Ishikawa (cell line): ENCODE data around the gene ANKRD13A.

Experiments
- CREB1 ChIP-seq: IDR thresholded peaks from 2 replicates; pipeline ENCODE4 v1.6.1; 2012; ENCODE audit warnings: low read depth
- EGR1 ChIP-seq: IDR thresholded peaks from 2 replicates; pipeline ENCODE4 v1.6.1; 2012
- EP300 ChIP-seq: IDR thresholded peaks from 2 replicates; pipeline ENCODE4 v1.6.1; 2012; ENCODE audit warnings: borderline replicate concordance
- NFIC ChIP-seq: IDR thresholded peaks from 2 replicates; pipeline ENCODE4 v1.6.1; 2012
- RAD21 ChIP-seq: IDR thresholded peaks from 2 replicates; pipeline ENCODE4 v1.6.1; 2012; ENCODE audit warnings: low read depth
- TEAD4 ChIP-seq: IDR thresholded peaks from 2 replicates; pipeline ENCODE4 v1.6.1; 2012
- ZBTB7A ChIP-seq: IDR thresholded peaks from 2 replicates; pipeline ENCODE4 v1.6.1; 2012; ENCODE audit warnings: low read depth
- TF ChIP-seq, protein P1 (sequence below): IDR thresholded peaks from 2 replicates; pipeline ENCODE4 v1.6.1; 2012; ENCODE audit warnings: low read depth, mild to moderate bottlenecking
- TF ChIP-seq, protein P2 (sequence below): IDR thresholded peaks from 2 replicates; pipeline ENCODE4 v1.6.1; 2012

- no peak for TF ChIP-seq NFIC
- no peak for TF ChIP-seq CREB1
- TF ChIP-seq TEAD4: no peak
- TF ChIP-seq RAD21: no peak
- TF ChIP-seq, protein P1, sequence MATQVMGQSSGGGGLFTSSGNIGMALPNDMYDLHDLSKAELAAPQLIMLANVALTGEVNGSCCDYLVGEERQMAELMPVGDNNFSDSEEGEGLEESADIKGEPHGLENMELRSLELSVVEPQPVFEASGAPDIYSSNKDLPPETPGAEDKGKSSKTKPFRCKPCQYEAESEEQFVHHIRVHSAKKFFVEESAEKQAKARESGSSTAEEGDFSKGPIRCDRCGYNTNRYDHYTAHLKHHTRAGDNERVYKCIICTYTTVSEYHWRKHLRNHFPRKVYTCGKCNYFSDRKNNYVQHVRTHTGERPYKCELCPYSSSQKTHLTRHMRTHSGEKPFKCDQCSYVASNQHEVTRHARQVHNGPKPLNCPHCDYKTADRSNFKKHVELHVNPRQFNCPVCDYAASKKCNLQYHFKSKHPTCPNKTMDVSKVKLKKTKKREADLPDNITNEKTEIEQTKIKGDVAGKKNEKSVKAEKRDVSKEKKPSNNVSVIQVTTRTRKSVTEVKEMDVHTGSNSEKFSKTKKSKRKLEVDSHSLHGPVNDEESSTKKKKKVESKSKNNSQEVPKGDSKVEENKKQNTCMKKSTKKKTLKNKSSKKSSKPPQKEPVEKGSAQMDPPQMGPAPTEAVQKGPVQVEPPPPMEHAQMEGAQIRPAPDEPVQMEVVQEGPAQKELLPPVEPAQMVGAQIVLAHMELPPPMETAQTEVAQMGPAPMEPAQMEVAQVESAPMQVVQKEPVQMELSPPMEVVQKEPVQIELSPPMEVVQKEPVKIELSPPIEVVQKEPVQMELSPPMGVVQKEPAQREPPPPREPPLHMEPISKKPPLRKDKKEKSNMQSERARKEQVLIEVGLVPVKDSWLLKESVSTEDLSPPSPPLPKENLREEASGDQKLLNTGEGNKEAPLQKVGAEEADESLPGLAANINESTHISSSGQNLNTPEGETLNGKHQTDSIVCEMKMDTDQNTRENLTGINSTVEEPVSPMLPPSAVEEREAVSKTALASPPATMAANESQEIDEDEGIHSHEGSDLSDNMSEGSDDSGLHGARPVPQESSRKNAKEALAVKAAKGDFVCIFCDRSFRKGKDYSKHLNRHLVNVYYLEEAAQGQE: no peak
- no peak for TF ChIP-seq ZBTB7A
- TF ChIP-seq EP300: no peak
- TF ChIP-seq EGR1: no peak
- TF ChIP-seq, protein P2, sequence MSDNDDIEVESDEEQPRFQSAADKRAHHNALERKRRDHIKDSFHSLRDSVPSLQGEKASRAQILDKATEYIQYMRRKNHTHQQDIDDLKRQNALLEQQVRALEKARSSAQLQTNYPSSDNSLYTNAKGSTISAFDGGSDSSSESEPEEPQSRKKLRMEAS: no peak
Observed at GRCh38 chr12:109981311-109981710, 17.9 kb upstream of the ANKRD13A start.
